Fibroblast of lung (primary cell): Measurements from ENCODE around the gene PLAGL1. TPM values are rescaled to one million over a fixed set of nuclear protein-coding genes. Genes with fewer than 3 reads are reported as not detected.

Experiments
- DNase-seq, 2 donors: peaks; one replicate each; pipeline versions ENCODE4 v3.0.0 to v3.0.0-alpha.2; 2010; ENCODE audit warnings: low read depth in 2 of 2
- H2AFZ ChIP-seq: 2 replicates; pipeline ENCODE4 v1.5.1; 2012; ENCODE audit warnings: low read length, control low read depth, inconsistent platforms
- H3K27ac ChIP-seq: 2 replicates; pipeline ENCODE4 v1.5.1; 2011; ENCODE audit warnings: low read length, control low read depth; ENCODE audit not compliant: insufficient read depth
- H3K27me3 ChIP-seq: 2 replicates; pipeline ENCODE4 v1.5.1; 2011; ENCODE audit warnings: mild to moderate bottlenecking, low read length; ENCODE audit not compliant: control insufficient read depth, insufficient read depth
- H3K36me3 ChIP-seq: 2 replicates; pipeline ENCODE4 v1.5.1; 2011; ENCODE audit warnings: low read length; ENCODE audit not compliant: control insufficient read depth, insufficient read depth
- H3K4me1 ChIP-seq: 2 replicates; pipeline ENCODE4 v1.5.1; 2011; ENCODE audit warnings: low read length; ENCODE audit not compliant: control insufficient read depth, insufficient read depth; ENCODE audit errors: extremely low read depth
- H3K4me2 ChIP-seq: 2 replicates; pipeline ENCODE4 v1.5.1; 2011; ENCODE audit warnings: low read length, control low read depth; ENCODE audit not compliant: insufficient read depth; ENCODE audit errors: extremely low read depth
- H3K4me3 ChIP-seq, 4 experiments: fragments of 200-600 bp in 1 of 4; sonication (generic) in 1 of 4; replicated peaks in 1 of 4; 2 replicates each; pipeline ENCODE4 v1.5.1; 2011 to 2016; ENCODE audit warnings: low read length in 4 of 4, low read depth in 3 of 4, mild to moderate bottlenecking in 3 of 4, control low read depth in 2 of 4, inconsistent platforms in 1 of 4, mixed read lengths in 1 of 4; ENCODE audit not compliant: insufficient read depth in 1 of 4; ENCODE audit errors: control extremely low read depth in 1 of 4
- H3K79me2 ChIP-seq: 2 replicates; pipeline ENCODE4 v1.5.1; 2012; ENCODE audit warnings: mild to moderate bottlenecking, low read length, inconsistent platforms; ENCODE audit not compliant: control insufficient read depth, insufficient read depth
- H3K9ac ChIP-seq: 2 replicates; pipeline ENCODE4 v1.5.1; 2011; ENCODE audit warnings: mild to moderate bottlenecking, low read length, control low read depth; ENCODE audit not compliant: insufficient read depth
- H3K9me3 ChIP-seq: 2 replicates; pipeline ENCODE4 v1.5.1; 2012; ENCODE audit warnings: low read depth, low read length; ENCODE audit not compliant: control insufficient read depth, insufficient read depth
- H4K20me1 ChIP-seq: 2 replicates; pipeline ENCODE4 v1.5.1; 2011; ENCODE audit warnings: low read length; ENCODE audit not compliant: control insufficient read depth, insufficient read depth; ENCODE audit errors: extremely low read depth
- EZH2 ChIP-seq: IDR thresholded peaks from 2 replicates; pipeline ENCODE4 v1.5.1; 2012; ENCODE audit warnings: low read length, control low read depth, mild to moderate bottlenecking; ENCODE audit errors: missing control alignments
- polyA plus RNA-seq, 2 donors: library from polyadenylated mRNA; depleted of rRNA in 1 of 2; stranded (reverse) in 1 of 2; unstranded in 1 of 2; fragments of >200 nt; gene quantifications; 2 replicates each; pipeline ENCODE4 v1.2.1, GENCODE V29; 2011 to 2012; ENCODE audit warnings: missing spikeins in 1 of 2
- total RNA-seq: library from RNA; depleted of rRNA; stranded (reverse); fragments of >200 nt; gene quantifications from 2 replicates; pipeline ENCODE4 v1.2.1, GENCODE V29; 2014
- TF ChIP-seq, protein P1 (sequence below), 2 donors: IDR thresholded peaks in 1 of 2; conservative IDR thresholded peaks in 1 of 2; 1 replicate in 1 of 2; 2 replicates in 1 of 2; pipeline ENCODE4 v1.5.1; 2011 to 2012; ENCODE audit warnings: low read length in 2 of 2, control low read depth in 1 of 2, inconsistent platforms in 1 of 2, low read depth in 1 of 2, mild to moderate bottlenecking in 1 of 2

PLAGL1 gene
- total and polyA plus RNA-seq, 2 donors (not counting 1 experiment from before 2014, with no cell fraction given), result 11.4 to 24.2 TPM

DNA sequence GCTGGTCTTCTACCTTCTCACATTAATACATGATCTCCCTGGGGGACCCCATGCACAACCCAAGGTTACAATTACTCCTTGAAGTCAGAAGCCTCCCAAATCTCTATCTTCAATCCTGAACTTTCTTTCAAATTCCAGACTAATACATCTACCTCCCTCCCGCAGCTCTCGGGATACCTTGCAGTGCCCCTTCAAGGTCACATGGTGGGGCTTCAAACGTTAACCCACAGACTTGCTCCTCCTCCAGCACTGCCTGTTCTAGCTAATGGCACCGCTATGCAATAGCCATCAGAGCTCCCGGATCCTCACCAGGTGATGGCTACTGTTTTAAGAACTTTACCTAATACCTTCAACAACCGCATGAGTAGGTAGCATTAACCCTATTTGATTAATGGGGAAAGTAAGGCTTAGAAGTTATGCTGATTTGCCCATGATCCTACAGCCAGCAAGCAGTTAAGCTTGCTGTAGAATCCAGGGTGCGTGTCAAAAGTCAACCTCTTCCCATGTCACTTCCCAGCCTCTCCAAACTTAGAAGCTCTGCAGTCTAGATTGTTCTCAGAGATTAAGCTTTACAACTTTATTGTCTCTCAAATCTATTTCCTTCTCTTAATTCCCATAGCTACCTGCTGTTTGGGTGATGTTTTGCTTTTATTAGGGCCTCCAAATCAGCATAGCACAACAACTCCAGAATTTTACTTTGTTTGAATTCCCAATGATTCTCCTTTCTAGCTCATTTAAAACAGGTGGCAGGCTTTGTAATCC lies 44.7 kb downstream of the PLAGL1 start:
- no peaks in the 10 kb centered on the region for H3K36me3 ChIP-seq
- H2AFZ ChIP-seq, result no peak overlapping the region
- no peak for TF ChIP-seq EZH2
- TF ChIP-seq, protein P1, sequence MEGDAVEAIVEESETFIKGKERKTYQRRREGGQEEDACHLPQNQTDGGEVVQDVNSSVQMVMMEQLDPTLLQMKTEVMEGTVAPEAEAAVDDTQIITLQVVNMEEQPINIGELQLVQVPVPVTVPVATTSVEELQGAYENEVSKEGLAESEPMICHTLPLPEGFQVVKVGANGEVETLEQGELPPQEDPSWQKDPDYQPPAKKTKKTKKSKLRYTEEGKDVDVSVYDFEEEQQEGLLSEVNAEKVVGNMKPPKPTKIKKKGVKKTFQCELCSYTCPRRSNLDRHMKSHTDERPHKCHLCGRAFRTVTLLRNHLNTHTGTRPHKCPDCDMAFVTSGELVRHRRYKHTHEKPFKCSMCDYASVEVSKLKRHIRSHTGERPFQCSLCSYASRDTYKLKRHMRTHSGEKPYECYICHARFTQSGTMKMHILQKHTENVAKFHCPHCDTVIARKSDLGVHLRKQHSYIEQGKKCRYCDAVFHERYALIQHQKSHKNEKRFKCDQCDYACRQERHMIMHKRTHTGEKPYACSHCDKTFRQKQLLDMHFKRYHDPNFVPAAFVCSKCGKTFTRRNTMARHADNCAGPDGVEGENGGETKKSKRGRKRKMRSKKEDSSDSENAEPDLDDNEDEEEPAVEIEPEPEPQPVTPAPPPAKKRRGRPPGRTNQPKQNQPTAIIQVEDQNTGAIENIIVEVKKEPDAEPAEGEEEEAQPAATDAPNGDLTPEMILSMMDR (conservative IDR thresholded peaks at IDR 0.05 in 1 of 2, IDR thresholded peaks at IDR 0.05 in 1 of 2; ENCODE audit: low read depth in 1 of 2, low read length in 2 of 2), result no peak
- H3K27me3 ChIP-seq, result no peaks in the 10 kb centered on the region
- no peak overlapping the region for H3K4me2 ChIP-seq
- no peaks in the 10 kb centered on the region for H4K20me1 ChIP-seq
- H3K9ac ChIP-seq, result no peak overlapping the region
- DNase-seq, result no peak
- H3K9me3 ChIP-seq, result no peaks in the 10 kb centered on the region
- H3K79me2 ChIP-seq, result no peaks in the 10 kb centered on the region
- no peak overlapping the region for H3K27ac ChIP-seq
- no peaks in the 10 kb centered on the region for H3K4me1 ChIP-seq
- H3K4me3 ChIP-seq, result no peak overlapping the region

DNA sequence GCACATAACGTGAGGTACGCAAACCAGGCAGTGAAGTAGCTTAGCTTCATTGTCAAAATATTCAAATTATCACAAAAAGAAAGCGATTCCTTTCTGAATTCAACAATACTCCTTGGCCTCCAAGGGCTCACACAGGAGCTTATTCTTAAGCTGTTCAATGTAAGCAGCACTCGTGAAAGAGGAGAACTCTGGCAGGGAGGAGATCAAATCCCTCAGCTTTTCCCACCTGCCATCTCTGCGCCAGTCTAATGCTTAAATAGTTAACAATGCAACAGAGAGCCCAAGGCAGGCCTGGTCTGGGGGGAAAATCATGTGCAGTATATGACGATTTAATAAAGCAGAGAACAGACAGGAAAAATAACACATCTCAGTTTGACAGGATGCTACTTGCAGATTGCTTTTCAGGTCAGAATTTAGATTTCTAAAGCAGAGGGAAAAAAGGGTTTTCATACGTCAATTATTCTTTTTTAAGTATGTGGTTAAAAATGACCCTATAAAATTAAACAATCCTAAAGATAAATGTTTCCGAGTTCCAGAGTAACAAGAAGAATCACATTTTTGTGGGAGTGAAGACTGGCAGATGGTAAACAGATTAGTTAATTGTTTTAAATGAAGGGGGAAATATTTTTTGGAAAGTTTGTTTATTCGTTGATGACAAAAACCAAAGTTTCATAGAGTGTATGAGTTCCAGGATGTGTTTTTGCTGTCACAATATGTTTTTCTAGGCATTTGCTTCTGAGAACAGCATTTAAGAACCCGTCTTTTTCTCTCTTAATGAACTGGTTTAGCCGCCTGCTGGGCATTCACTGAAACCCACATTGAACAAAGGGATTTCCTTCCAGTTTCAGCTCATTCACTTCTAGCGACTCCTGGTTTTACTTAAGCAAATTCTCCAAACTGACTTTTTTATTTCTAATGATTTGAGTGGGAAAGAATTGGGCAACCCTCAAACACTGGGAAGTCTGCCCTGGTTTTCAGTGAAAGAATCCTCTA lies 45.9 kb downstream of the PLAGL1 start:
- Histone ChIP-seq H4K20me1 (no peaks in the 10 kb centered on the region), H3K4me2 (no peak overlapping the region), H3K36me3 (no peaks in the 10 kb centered on the region), H3K27ac (no peak overlapping the region), H3K4me1 (no peaks in the 10 kb centered on the region), H3K9me3 (no peaks in the 10 kb centered on the region), H3K79me2 (no peaks in the 10 kb centered on the region), H2AFZ (no peak overlapping the region), H3K4me3 (no peak overlapping the region), H3K9ac (no peak overlapping the region), H3K27me3 (no peaks in the 10 kb centered on the region)
- peak; percentile 50 to 84 for DNase-seq
- TF ChIP-seq EZH2, result no peak
- TF ChIP-seq, protein P1 (conservative IDR thresholded peaks at IDR 0.05 in 1 of 2, IDR thresholded peaks at IDR 0.05 in 1 of 2; ENCODE audit: low read depth in 1 of 2, low read length in 2 of 2), result peak; percentile 68 to 71

DNA sequence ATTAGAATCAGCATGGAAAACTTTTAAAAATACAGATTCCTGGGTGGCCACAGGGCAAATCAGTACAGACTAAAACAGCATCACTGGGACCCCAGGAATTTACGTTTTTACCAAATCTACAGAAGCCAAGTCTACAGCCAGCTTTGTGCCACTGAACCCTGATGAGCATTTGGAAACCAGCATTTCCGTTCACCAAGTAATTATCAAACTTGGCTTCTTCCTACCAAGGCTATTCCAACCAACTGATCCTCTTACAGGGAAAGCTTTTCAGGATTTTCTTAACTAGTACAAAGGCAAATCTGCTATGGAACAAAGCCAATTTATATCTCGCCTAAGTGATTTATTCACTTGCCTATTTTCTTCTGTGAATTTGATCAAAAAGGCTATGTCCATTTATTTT lies 47.0 kb downstream of the PLAGL1 start:
- Histone ChIP-seq H3K4me2 (no peak overlapping the region), H3K9me3 (no peaks in the 10 kb centered on the region), H3K27ac (no peak overlapping the region), H3K27me3 (no peaks in the 10 kb centered on the region), H2AFZ (no peak overlapping the region), H3K4me1 (no peaks in the 10 kb centered on the region), H3K4me3 (no peak overlapping the region), H3K9ac (no peak overlapping the region), H3K79me2 (no peaks in the 10 kb centered on the region), H4K20me1 (no peaks in the 10 kb centered on the region), H3K36me3 (no peaks in the 10 kb centered on the region)
- no peak for DNase-seq
- no peak for TF ChIP-seq EZH2
- TF ChIP-seq, protein P1 (conservative IDR thresholded peaks at IDR 0.05 in 1 of 2, IDR thresholded peaks at IDR 0.05 in 1 of 2; ENCODE audit: low read depth in 1 of 2, low read length in 2 of 2), result no peak
